A172 (cell line): ENCODE measurements around the gene ZBTB38. TPM values are rescaled to one million over a fixed set of nuclear protein-coding genes. Genes with fewer than 3 reads are reported as not detected.

ENCODE experiments used
- DNase-seq: peaks from one replicate; pipeline ENCODE4 v3.0.0-alpha.2; 2015; ENCODE audit warnings: low spot score
- total RNA-seq: library from RNA; depleted of rRNA; stranded (reverse); fragments of >200 nt; shearing (Covaris generic); gene quantifications from 2 replicates; pipeline ENCODE4 v1.2.3, GENCODE V29; 2014

ZBTB38 gene
- total RNA-seq, 1 experiment from 2014 or later = 81.2 TPM

DNA sequence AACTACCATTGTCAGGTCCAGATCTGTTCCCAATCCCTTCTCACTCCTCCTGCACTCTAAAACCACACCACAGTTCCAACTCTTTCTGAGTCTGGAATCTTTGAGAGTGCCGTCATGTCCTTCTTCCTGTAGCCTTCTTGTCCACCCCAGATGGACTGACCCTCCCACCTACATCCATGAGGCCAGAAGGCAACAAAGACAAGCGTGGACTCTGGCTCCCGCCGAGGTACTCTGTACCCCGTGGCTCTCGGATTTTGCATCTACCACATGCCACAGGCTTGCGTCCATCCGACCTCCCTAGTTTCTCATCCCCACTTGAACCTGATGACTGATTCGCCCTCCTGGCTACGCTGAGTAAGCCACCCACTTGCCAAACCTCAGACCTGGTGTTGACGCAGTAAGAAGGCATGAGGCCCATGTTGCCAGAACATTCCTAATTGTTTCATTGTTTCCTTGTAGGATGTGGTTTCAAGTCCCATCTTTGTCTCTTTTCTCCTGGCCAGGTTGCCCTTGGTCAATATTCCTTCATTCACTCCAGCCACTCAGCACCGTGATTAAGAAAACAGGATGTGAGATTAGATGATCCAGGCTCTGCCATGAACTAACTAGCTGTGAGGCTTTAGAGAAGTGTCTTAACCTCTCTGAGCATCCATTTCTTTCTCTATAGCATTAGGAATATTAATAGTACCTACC, 1.1 kb upstream of the ZBTB38 start:
- peak; percentile 98 for DNase-seq

DNA sequence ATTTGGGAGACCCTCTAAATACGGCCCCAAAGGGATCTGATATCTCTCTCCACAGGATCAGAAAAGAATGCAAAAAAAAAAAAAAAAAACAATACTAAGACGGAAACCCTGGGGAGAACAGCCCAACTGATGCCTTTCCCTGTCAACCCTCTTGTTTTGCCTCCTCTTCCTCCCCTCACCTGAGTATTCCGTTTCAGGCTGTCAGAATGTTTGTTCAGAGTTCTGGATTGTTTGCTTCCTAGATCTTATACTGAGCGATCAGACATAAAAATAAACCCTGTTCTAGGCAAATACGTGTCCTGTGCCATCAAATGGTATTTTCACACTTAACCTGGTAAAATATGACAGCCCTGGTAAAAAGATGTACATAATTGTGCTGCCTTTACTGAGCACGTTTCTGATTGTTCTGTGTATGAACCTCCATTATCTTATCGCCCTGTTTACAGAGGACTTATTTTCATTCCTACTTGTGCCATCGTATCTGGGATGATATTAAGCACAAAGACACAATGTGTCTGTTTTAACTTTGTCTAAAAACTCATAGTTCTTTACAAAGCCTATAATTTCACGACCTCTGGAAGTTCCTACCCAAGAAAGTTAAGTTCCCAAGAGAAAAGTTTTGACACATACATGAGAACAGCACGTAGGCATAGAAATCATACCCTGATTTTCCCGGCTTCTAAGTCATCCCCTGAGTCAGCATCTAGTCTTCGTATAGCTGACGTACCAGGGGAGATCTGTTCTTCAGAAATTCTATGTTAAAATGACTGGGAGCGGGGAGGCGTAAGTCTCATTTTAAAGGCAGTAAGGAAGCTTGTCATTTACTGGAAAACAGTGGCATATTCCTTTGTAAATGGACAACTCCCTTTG, 856 bp downstream of the ZBTB38 start:
- peak; percentile 11 for DNase-seq

DNA sequence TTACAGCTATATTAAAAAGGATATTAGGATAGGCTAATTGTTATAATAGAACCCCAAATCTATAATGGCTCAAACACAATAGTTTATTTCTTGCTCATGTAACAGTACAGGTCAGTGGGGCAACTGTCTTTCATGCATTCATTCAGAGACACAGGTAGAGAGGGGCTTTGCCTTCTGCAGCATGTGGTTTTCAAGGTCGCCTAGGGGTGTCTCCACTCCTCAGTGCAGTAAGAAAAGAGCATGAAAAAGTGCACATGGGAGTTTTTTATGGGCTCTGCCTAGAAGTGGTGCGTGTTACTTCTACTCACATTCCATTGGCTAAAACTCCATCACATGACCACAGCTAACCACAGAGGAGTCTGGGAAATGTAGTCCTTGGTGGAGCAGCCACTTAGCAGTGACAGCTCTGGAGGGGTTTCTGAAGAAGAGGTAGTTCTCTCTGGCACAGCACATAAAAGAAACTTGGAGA, 1.8 kb downstream of the ZBTB38 start:
- DNase-seq = peak; percentile 91

DNA sequence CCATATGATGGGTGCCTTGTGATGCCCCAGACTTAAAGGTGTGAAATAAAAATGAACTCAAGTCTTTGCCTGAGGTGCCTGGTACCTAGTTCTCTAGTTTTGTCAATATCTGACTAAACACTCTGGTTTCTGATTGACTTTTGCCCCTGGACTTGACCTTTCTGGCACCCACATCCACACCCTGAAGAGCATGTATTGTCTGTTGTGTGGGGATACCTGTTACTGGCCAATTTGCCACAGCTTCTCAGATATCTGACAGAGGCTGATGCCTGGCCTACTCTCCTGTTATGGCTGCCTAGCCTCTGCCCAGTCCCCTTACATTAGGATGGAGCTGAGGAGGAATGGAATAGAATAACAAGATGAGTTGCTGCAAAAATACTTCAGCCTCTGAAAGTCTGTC, 3.6 kb downstream of the ZBTB38 start:
- no peak for DNase-seq

DNA sequence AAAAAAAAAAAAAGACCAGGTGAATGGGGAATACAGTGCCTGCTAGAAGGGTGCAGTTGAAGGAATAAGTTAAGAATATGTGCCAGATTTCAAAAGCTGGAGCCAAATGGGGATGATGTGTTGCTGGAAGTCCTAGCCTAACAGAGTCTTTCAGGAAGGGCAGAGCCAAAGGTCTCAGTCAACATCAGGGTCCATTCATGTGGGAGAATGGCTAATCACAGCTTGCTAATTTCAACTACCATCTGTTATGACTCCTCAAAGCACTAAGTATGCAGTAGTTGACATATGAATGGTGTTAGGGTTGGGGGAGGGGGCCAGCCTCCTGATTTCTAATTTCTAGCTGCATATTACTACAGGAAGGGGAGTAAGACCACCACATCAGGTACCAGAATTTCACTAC, 4.4 kb downstream of the ZBTB38 start:
- no peak for DNase-seq

- no peak for DNase-seq
Observed at GRCh38 chr3:141373232-141373631, 4.9 kb downstream of the ZBTB38 start.

- peak; percentile 79 for DNase-seq
Observed at GRCh38 chr3:141373768-141374526, 5.6 kb downstream of the ZBTB38 start.

DNA sequence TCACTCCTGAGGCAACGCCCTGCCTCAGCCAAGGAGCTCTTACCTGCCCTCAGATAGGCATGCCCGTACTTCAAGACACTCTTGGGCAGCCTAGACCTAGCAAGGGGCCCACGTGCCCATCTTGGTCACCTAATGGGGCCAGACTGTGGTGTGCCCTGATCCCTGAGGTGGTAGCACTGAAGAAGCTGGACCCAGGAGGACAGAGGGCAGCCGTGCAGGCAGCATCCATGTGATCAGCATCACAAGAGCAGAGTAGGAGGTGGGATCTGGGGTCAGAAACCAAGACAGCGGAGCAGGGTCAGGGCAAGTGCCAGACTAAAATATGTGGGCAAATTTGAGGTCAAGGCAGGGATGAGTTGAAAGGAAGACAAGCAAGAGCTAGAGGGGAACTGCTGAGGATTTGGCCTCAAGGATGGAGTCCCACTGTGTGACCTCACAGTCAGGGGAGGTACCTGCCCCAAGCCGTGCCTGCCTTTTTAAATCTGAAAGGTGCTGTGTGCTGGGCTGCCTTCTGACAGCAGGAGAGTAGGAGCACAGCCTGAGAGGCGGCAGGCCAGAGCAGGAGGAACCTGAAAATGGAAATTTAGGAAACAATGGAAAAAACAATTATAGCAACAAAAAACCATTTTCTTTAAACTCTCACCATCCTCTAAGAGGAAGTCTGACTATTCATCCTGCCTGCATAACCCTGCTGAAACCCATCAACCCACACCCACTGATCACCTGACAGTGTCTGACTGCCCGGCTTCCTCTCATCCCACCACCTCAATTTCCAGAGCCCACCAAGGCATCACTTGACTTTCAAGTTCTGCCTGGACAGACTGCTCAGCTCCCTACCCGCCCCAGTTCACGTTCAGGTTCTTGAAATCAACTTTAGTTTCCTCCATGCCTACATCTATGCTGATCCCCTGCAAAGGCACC, 7.3 kb downstream of the ZBTB38 start:
- no peak for DNase-seq

- DNase-seq = no peak
Observed at GRCh38 chr3:141377377-141377776, 9.1 kb downstream of the ZBTB38 start.

GRCh38 chr3:141378556-141378955, 10.3 kb downstream of the ZBTB38 start:
- no peak for DNase-seq

DNA sequence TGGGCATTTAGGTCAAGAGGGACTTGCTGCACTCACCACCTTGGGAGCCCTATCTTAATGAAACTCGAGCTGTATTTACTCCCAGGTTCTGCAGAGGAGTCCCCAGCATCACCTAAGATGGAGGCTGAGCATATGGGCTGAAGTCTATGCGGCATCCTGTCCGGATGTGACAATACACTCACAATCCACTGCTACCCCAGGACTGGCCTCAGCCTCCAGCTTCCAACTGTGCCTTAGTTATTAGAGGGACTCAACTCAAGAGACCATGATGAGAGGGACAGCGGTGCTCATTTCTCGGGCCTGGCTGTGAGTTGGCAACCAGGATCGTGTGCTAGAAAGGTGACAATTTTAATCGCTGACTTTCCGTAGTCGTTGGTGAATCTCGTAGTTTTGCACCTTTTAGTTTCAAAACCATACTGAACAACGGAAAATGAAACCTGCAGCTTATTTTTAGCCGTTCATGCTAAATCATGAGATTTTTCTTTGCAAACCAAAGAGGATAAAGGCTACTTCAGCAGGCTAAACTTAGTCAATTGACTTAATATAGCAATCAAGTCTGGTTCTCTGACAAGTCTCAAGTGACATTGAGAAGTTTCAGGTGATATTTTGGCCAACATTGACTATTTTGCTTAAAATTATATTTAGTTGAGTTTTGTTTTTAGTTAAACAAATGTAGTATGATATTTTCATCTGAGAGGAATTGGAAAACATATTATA, 11.1 kb downstream of the ZBTB38 start:
- no peak for DNase-seq

DNA sequence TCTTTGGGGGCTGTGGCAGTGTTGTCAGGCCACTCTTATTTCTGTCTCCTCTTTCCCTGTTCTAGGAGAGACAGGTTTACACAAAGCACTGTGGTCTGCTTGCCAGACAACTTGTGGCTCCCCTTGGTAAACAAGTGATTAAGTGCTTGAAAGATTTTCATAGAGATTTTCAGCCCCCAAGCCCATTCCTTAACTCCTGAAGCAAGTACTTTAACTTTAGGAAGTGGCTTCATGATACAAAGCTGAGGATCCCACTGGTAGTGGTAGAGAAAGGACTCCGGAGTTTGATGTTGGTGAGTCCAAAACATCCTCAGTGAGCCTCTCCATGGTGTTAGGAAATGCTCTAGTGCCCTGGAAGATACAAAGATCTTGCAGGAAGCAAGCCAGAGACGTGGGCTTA, 12.0 kb downstream of the ZBTB38 start:
- no peak for DNase-seq

GRCh38 chr3:141380987-141381386, 12.7 kb downstream of the ZBTB38 start:
- DNase-seq = no peak

DNA sequence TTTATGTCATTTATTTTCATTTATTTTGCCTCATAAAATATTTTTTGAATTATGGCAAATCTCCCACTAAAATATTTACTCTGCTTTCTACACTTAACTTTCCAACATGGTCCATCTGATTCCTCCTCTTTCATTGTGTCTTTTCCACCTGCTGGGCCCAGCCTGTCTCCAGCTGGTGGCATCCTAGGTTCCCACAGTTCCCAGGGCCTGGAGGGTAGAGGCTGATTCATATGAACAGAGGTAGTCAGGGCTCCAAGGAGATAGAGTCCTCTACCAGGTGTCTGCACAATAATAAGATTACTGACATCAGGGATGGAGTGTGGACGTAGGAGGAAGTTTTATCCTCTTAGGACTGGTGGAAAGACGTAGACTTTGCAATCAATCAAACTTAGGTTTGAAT, 14.3 kb downstream of the ZBTB38 start:
- no peak for DNase-seq

DNA sequence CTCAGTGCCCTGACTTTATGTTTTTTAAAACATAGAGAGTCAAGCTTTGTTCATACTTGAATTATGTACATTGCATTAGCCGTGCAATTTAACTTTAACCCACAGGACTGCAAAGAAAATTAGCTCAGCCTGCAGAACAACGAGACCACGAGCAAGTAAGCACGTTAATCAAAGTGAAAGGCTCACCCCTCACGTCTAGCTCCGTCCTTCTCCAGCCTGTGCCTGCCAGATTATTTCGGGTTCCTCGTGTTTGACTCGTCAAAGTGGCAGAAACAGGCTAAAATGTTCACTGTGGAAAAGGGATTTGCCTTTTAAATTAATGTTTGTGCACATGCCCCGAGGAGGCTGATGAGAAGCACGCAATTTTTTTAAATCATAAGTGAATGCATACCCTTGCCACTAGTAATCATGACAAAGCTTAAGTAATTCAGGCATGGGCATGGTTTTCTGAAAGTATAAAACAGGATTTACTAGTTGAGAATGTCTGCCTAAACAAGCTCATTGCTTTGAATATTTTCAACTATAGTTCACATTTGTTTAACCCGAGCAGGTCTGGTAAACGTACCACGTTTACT, 15.3 kb downstream of the ZBTB38 start:
- no peak for DNase-seq

- DNase-seq = peak; percentile 10
Observed at GRCh38 chr3:141384157-141384556, 15.9 kb downstream of the ZBTB38 start.

DNA sequence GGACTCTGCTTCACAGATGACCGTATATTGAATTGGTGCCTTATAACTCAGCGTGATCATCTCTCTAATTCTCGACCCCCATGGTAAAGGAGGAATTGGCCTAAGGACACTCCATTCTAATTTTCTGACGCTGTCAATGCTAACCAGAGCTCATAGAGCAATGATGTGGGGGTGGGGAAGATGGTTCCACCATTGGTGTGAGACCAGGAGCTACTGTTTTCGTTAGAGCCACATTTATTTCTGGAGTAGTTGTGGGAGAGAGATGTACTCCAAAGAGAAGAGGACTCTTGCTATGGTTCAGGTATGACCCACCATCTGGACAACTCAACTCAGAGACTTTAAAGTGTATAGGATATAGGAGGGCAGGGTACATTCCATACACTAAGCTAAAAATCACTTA, 16.3 kb downstream of the ZBTB38 start:
- DNase-seq = no peak

DNA sequence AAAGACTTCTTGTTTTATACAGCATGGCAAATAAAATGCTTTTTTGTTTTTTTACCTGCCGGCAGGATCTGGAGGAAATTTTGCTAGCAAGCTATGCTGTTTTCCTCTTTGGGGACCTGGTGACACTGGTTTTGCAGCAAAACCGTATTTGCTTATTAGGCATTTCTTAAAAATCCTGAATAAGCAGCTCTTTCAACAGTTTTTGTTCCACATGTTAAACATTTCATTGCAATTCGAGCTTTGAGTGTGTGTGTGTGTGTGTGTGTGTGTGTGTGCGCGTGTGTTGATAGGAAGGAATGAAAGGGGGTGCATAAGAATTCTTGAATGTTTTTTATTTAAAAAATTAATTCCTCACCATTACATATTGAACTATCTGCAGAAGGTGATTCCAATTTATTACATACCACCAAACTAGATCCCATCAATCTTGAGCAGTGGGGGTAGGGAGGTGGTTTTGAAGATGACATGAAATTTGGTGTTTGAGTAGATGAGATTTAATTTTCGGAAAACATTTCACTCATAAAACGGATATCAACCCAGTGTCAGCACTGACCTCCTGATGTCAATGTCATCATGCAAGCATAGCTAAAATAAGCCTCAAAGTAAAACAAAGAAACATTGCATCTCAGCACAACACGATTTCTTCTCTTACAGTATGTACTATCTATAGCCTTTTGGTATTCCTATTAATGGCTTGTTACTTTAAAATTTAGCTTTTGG, 17.3 kb downstream of the ZBTB38 start:
- no peak for DNase-seq

DNA sequence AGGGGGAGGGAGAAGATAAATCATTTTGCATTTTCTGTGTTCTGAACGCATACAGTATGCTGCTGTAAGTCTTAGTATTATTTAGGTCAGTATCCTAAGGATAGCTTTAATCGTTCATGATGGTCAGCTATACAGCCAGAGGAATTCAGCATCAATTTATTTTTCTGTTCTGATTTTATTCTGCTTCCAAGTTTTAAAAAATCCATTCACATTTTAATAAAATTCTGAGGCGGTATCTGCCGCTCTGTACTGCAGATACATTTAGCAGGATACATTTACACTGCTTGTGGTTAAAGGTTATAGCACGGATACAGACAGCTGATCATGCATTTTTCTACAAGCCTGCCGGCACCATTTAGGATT, 17.8 kb downstream of the ZBTB38 start:
- DNase-seq = no peak
